HG03575 (cell line): ENCODE measurements around the gene CHRNB1.

Source experiments
- ATAC-seq: cut with Tn5 transposase; IDR thresholded peaks from one replicate; pipeline ENCODE4 v1.9.1; 2021; ENCODE audit not compliant: unreplicated experiment, insufficient number of reproducible peaks, low FRiP score; ENCODE audit errors: extremely low read depth

The CHRNB1 gene

GRCh38 chr17:7497636-7498035, 52.8 kb downstream of the CHRNB1 start:
- no peak for ATAC-seq

DNA sequence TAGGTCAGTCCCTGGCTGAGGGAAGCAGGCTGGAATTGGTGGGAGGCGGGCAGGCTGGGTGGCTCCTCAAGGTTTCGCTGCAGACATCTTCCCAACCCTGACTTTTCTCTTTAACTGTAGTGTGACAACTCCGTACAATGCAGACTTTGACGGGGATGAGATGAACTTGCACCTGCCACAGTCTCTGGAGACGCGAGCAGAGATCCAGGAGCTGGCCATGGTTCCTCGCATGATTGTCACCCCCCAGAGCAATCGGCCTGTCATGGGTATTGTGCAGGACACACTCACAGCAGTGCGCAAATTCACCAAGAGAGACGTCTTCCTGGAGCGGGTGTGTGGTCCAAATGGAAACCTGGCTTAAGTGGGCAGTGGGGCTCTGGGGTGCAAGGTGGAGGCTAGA, 54.3 kb downstream of the CHRNB1 start:
- no peak for ATAC-seq

- no peak for ATAC-seq
Measured at GRCh38 chr17:7501729-7502128, 56.9 kb downstream of the CHRNB1 start.

- no peak for ATAC-seq
Measured at GRCh38 chr17:7502171-7502847, 57.4 kb downstream of the CHRNB1 start.

- no peak for ATAC-seq
Measured at GRCh38 chr17:7502987-7503386, 58.1 kb downstream of the CHRNB1 start.

- no peak for ATAC-seq
Measured at GRCh38 chr17:7503521-7503920, 58.7 kb downstream of the CHRNB1 start.
